ENCODE results near the gene VTCN1.

Gene VTCN1

DNA sequence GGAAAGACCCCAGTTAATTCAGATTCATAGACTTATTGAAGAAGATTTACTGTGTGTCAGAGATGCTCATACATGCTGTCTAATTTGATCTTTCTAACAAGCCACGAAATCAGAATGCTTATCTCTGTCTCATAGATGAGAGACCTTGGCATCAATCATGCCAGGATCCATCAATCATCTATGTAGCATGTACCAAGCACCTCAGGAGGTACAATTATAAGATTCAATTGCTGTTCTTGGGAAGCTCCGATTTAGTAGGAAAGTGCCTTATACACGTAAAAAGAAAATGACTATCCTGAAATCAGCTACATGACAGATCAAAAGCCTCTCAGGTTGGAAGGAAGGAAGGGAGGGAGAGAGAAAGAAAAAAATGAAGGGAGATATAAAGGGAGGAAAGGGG, 18.5 kb upstream of the VTCN1 start:
- no peaks in the 10 kb centered on the region for H3K4me1 Mint-ChIP-seq (ENCODE audit: low read depth)
- no peaks in the 10 kb centered on the region for H3K36me3 Mint-ChIP-seq (ENCODE audit: low read depth)
- H3K4me3 Mint-ChIP-seq = no peak overlapping the region
- no peaks in the 10 kb centered on the region for H3K27me3 Mint-ChIP-seq
- no peak overlapping the region for H3K27ac Mint-ChIP-seq
- H3K9me3 Mint-ChIP-seq = peaks cover 3% of the 10 kb centered on the region

DNA sequence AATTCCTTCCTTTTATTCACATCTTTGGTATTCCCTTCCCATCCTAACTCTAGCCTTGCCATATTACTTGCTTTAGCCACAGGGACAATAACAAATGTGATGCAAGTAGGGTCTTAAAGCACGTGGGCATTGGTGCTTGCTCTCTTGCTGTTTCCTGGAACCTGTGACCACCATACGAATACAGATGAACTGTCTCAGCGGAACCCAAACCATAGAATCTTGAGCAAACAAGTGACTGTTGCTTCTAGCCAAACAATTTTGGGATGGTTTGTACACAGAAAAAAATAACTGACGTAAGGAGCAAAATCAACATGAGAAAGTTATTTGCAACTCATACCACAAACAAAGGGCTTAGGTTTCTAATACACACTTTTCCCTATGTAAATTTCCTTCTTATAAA, 15.2 kb upstream of the VTCN1 start:
- peaks cover 3% of the 10 kb centered on the region for H3K9me3 Mint-ChIP-seq
- H3K4me1 Mint-ChIP-seq (ENCODE audit: low read depth) = no peaks in the 10 kb centered on the region
- no peaks in the 10 kb centered on the region for H3K27me3 Mint-ChIP-seq
- H3K36me3 Mint-ChIP-seq (ENCODE audit: low read depth) = no peaks in the 10 kb centered on the region
- H3K4me3 Mint-ChIP-seq = no peak overlapping the region
- H3K27ac Mint-ChIP-seq = no peak overlapping the region

DNA sequence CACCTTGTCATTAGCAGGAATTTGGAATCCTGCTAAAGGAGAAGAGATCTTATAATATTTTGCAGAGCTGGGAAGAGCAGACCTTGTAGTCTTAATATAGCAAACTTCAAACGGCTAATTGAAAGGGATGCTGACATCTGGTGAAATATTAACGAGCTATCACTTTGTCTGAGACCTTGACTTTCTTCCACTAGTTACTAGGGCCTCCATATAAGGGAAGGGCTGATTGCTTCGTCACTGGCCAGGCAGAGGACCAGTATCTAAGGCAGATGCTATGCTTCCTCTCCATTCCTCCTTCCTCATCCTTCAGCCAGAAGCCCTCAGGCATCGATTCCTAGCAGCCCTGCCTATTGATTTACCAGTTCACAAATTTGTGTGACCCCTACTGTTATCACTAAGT, 6.0 kb upstream of the VTCN1 start:
- Mint-ChIP-seq H3K36me3 (ENCODE audit: low read depth) (no peaks in the 10 kb centered on the region), H3K27me3 (peaks cover 3% of the 10 kb centered on the region), H3K9me3 (peaks cover 4% of the 10 kb centered on the region), H3K4me3 (no peak overlapping the region), H3K27ac (no peak overlapping the region), H3K4me1 (ENCODE audit: low read depth) (no peaks in the 10 kb centered on the region)

DNA sequence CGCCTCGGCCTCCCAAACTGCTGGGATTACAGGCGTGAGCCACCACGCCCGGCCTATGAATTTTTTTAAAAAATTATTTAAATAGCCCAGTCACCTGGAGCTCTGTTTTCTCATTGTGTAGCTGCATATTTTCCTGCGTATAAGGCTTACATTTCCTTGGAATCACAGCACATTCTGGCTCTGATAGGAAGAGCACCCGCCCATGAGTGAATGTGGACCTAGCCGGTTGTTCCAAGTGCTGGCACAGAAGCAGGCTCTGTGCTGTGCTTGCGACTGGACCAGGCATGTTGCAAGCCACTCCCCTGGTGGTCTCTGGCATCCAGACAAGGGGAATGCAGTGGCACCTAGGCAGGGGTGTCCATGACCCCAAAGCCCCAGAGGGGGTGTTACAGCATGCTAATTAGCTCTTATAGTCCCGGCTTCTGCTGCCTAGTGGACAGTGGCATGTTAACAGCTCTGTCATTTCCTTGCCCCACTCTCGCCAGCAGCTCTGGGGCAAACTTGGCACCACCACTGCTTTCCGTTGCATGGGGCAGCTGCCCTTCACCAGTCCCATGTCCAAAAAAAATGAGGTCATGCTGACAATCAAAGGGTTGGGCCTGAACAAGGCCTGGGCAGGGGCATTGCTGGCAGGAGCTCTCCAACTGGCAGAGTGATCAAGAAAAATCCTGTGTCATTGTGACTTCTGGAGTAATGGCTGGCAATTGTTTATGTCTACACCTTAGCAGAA, 5.2 kb upstream of the VTCN1 start:
- Mint-ChIP-seq H3K4me1 (ENCODE audit: low read depth) (no peaks in the 10 kb centered on the region), H3K4me3 (no peak overlapping the region), H3K27ac (no peak overlapping the region)

DNA sequence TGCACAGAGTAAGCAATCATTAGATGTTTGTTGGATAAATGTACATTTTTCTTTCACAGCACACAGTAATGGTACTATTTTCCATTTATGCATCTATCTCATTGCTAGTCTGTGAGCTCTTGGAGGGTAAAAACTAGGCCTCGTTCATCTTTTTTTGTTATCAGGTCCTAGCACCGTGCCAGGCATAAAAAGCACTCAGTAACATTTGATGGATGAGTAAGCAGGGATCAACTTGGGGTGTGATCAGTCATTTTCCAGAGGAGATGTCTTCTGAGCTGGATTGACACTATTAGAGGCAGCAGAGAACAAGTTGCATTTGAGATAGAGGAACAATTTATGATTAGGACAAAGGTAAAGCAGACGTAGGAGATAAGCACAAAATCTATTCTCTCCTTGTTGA, 4.3 kb upstream of the VTCN1 start:
- H3K9me3 Mint-ChIP-seq = peaks cover 4% of the 10 kb centered on the region
- no peaks in the 10 kb centered on the region for H3K36me3 Mint-ChIP-seq (ENCODE audit: low read depth)
- no peak overlapping the region for H3K27ac Mint-ChIP-seq
- peaks cover 3% of the 10 kb centered on the region for H3K27me3 Mint-ChIP-seq
- H3K4me1 Mint-ChIP-seq (ENCODE audit: low read depth) = no peaks in the 10 kb centered on the region
- no peak overlapping the region for H3K4me3 Mint-ChIP-seq

More for the DNA sequence above, 5.2 kb upstream of the VTCN1 start:
- Mint-ChIP-seq H3K9me3 (peaks cover 4% of the 10 kb centered on the region), H3K27me3 (peaks cover 3% of the 10 kb centered on the region), H3K36me3 (ENCODE audit: low read depth) (no peaks in the 10 kb centered on the region)

DNA sequence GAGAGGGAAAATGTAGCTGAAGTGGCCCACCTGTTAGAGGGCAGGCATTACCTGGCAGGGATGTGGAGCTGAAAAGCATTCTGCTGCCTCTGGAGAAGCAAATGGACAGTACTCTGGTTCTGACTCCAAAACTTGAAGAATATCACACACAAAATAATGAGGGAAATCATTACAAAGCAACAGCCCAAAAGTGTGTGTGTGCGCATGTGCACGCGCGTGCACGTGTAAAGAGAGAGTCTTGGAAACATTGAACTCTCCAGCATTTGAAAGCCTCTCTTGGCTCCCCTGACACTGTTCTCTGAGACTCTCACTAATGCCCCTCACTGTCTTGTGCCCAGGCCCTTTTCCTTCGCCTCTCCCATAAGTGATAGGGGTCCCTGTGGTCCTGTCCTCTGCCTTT, 2.3 kb upstream of the VTCN1 start:
- Mint-ChIP-seq H3K27ac (no peak overlapping the region), H3K36me3 (ENCODE audit: low read depth) (no peaks in the 10 kb centered on the region), H3K27me3 (peaks cover 3% of the 10 kb centered on the region), H3K4me1 (ENCODE audit: low read depth) (no peaks in the 10 kb centered on the region), H3K4me3 (no peak overlapping the region), H3K9me3 (no peaks in the 10 kb centered on the region)

DNA sequence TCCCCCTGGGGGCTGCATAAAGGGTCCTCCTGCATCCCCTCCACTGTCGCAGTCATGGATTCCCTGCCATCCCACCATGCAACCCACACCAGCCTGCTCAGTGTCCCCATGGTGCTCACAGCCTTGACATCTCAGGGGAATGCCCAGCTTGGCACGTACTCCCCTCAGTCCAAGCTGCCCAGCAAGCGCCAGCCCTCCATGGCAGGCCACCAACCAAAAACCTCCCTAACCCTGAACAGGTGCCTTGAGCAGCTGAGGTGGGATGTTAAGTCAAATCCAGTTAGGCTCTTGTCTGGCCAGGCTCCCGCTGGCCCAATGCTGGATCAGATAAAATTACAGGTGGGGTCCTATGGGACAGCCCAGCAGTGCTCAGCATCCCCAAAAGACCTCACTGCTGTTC, 341 bp downstream of the VTCN1 start:
- Mint-ChIP-seq H3K27ac (no peak overlapping the region), H3K4me3 (no peak overlapping the region), H3K27me3 (no peaks in the 10 kb centered on the region), H3K36me3 (ENCODE audit: low read depth) (no peaks in the 10 kb centered on the region), H3K4me1 (ENCODE audit: low read depth) (no peaks in the 10 kb centered on the region), H3K9me3 (no peaks in the 10 kb centered on the region)

DNA sequence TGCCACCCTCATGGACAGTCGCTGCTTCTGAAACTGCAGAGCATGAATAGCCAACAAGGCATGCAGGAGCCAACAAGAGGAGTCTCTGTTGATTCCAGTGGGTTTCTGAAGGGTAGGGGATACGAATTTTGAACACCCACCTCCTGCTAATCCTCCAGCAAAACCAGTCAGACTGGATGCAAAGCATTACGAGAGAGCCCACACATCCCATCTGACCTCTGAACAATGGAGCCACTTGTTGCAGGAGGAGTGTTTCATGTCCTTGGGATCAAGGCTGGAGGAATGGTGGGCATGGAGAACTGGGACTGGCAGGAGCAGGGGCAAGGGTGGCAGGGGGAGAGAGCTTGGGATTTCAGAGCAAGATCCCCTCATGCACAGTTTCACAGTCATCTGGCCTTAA, 1.6 kb downstream of the VTCN1 start:
- H3K9me3 Mint-ChIP-seq = no peaks in the 10 kb centered on the region
- H3K4me1 Mint-ChIP-seq (ENCODE audit: low read depth) = no peaks in the 10 kb centered on the region
- no peak overlapping the region for H3K27ac Mint-ChIP-seq
- no peaks in the 10 kb centered on the region for H3K36me3 Mint-ChIP-seq (ENCODE audit: low read depth)
- H3K4me3 Mint-ChIP-seq = no peak overlapping the region
- no peaks in the 10 kb centered on the region for H3K27me3 Mint-ChIP-seq

DNA sequence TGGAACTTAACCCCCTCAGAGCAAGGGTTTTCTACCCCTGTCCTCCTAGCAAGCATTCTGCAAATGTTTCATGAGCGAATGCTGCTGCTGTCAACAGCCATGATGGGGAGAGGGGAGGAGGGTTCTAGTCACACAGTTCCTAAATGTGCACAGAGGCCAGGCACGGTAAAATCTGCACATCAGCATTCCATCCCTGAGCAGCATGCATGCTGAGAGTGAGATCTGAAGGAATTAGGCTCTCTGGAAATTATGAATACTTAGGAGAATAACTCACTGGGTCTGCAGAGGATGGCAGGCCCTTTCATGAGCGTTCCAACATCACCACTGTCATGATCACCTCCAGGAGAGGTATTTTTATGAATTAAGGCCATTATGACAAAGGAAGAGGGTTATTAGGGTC, 2.1 kb downstream of the VTCN1 start:
- H3K36me3 Mint-ChIP-seq (ENCODE audit: low read depth) = no peaks in the 10 kb centered on the region
- no peaks in the 10 kb centered on the region for H3K4me1 Mint-ChIP-seq (ENCODE audit: low read depth)
- no peaks in the 10 kb centered on the region for H3K27me3 Mint-ChIP-seq
- H3K9me3 Mint-ChIP-seq = no peaks in the 10 kb centered on the region
- no peak overlapping the region for H3K4me3 Mint-ChIP-seq
- H3K27ac Mint-ChIP-seq = no peak overlapping the region

DNA sequence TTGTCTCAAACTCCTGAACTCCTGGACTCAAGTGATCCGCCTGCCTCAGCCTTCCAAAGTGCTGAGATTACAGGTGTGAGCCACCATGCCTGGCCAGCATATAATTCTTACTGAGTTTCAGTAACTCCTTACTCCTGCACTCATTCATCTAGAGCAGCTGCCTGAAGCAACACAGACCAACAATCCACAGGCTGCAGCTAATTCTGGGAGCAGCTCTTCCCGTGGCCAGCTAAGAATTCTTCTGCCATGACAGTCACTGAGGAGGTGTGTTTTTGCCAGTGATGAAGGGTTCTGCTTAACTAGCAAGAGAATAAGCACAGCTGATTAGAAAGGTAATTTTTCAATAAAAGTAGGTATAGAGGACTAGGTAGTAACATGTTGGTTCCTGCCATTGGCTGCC, 5.4 kb downstream of the VTCN1 start:
- Mint-ChIP-seq H3K9me3 (no peaks in the 10 kb centered on the region), H3K36me3 (ENCODE audit: low read depth) (no peaks in the 10 kb centered on the region), H3K27me3 (no peaks in the 10 kb centered on the region), H3K4me1 (ENCODE audit: low read depth) (no peaks in the 10 kb centered on the region), H3K27ac (no peak overlapping the region), H3K4me3 (no peak overlapping the region)

DNA sequence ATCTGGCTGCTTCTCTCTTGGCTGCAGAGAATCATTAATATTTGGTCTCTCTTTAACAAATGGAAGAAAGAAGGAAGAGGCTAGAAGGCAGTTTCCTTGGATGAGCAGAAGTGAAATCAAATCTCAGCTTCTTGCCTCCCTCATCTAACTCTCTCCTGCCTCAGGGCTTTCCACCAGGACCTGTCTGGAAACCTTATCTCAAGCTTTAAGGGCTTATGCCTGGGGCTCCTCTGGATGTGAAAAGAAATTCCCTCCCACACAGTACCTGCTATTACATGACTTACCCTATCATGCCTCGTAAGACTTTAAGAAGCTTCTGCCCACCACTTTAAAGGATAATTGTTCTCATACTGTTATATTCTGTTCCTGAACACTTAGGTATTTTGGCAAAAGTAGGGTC, 8.9 kb downstream of the VTCN1 start:
- no peaks in the 10 kb centered on the region for H3K36me3 Mint-ChIP-seq (ENCODE audit: low read depth)
- no peaks in the 10 kb centered on the region for H3K27me3 Mint-ChIP-seq
- H3K27ac Mint-ChIP-seq = no peak overlapping the region
- H3K4me3 Mint-ChIP-seq = no peak overlapping the region
- H3K4me1 Mint-ChIP-seq (ENCODE audit: low read depth) = no peaks in the 10 kb centered on the region
- no peaks in the 10 kb centered on the region for H3K9me3 Mint-ChIP-seq

DNA sequence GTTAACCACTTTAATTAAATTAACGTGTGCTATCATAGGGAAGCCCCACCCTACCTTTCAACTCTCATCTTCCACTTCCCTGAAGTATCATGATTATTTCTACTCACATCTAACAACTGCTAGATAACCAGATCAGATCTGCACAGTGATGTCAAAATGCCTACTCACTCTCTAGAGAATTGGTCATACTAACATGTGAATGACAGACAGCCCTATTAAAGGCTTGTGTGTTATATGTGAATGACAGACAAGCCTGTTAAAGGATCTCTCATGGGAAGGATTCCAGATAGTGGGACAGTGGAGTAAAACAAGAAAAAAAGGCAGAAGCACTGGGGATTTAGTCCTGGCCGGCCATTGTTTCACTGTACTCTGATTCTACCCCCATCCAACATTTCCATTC, 12.6 kb downstream of the VTCN1 start:
- Mint-ChIP-seq H3K36me3 (ENCODE audit: low read depth) (no peaks in the 10 kb centered on the region), H3K27ac (no peak overlapping the region), H3K9me3 (peaks cover 4% of the 10 kb centered on the region)

DNA sequence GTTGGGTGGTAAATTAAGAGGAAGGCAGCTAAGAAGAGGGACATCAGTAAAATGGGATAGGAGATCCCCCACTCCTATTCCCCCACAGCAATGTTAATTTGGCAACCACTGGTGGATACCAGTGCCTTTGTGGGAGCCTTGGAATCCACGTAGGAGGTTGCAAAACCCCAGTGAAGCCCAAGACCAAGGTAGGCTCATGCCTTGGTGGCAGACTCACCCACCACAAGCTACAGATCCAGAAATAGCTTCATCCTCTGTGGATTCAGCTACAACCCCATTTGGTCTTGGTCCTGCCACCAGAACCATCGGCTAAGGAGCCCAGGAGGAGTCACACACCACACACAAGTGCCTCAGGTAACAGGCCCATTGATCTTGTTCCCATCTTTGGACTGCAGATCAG, 21.0 kb downstream of the VTCN1 start:
- no peaks in the 10 kb centered on the region for H3K36me3 Mint-ChIP-seq (ENCODE audit: low read depth)
- no peak overlapping the region for H3K4me3 Mint-ChIP-seq
- H3K27ac Mint-ChIP-seq = no peak overlapping the region
- H3K9me3 Mint-ChIP-seq = peaks cover 20% of the 10 kb centered on the region
- H3K4me1 Mint-ChIP-seq (ENCODE audit: low read depth) = no peaks in the 10 kb centered on the region
- peaks cover 16% of the 10 kb centered on the region for H3K27me3 Mint-ChIP-seq

More for the DNA sequence above, 12.6 kb downstream of the VTCN1 start:
- Mint-ChIP-seq H3K4me1 (ENCODE audit: low read depth) (no peaks in the 10 kb centered on the region), H3K27me3 (no peaks in the 10 kb centered on the region), H3K4me3 (no peak overlapping the region)

DNA sequence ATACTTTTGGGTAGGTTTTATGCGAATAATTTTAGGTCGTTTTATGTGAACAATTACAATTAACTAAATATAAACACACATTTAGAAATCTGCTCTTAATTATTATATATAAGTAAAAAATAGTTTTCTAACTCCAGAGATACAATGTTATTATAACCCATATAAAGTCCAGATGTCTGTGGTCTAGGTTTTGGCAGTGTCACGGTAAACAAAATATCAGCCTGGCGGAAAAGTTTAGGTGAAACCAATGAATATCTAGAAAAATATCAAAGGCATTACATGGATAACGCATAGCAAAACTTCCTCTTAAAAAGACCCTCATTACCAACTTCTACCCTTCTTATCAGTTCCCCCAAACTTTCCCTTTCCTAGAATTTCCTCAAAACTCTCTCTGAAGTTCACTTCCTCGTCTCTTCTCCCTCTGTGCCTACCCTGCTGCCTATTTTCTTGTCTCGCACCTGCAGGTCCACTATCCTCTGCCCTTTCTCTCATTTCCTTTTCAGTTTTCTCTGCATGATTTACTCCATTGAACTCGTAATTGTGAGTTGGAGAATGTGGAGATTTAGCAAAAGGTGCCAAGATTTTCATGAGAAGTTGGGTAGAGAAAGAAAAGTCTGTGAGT, 21.8 kb downstream of the VTCN1 start:
- H3K4me1 Mint-ChIP-seq (ENCODE audit: low read depth) = no peaks in the 10 kb centered on the region
- no peak overlapping the region for H3K4me3 Mint-ChIP-seq
- no peak overlapping the region for H3K27ac Mint-ChIP-seq
- H3K36me3 Mint-ChIP-seq (ENCODE audit: low read depth) = no peaks in the 10 kb centered on the region
- H3K27me3 Mint-ChIP-seq = peaks cover 16% of the 10 kb centered on the region
- H3K9me3 Mint-ChIP-seq = peaks cover 20% of the 10 kb centered on the region

DNA sequence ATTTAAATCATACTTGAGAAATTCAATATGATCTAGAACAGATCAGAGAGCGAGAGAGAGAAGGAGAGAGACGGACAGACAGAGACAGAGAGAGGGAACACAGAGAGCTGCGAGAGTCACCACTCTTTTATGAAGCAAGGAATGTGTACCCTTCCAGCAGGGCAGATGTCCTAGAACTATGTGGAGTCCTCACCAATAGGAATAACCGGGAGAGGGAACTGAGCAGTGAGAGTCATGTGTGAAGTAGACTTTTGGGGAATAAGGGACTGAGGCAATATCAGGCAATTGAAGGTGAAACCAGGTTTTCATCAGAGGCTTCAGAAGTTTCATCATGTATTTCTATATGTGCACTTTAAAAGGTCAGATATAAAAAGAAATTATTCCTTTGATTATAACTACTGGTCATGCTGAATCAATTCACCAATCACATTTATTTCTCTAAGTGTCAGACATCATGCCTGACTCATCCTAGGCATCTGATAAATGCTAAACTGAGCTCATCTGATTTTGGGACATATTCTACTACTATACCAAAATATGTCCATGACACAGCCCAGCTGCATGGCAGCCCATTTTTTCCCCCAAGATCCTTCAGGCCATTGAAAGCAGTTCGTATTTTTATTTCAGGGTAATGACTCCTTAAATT, 22.4 kb downstream of the VTCN1 start:
- H3K9me3 Mint-ChIP-seq = peaks cover 18% of the 10 kb centered on the region
- H3K4me1 Mint-ChIP-seq (ENCODE audit: low read depth) = no peaks in the 10 kb centered on the region
- no peak overlapping the region for H3K27ac Mint-ChIP-seq
- no peaks in the 10 kb centered on the region for H3K36me3 Mint-ChIP-seq (ENCODE audit: low read depth)
- no peak overlapping the region for H3K4me3 Mint-ChIP-seq
- peaks cover 16% of the 10 kb centered on the region for H3K27me3 Mint-ChIP-seq
